RWPE1 (cell line): ENCODE data around the gene ADAM12.

Experiments
- CTCF ChIA-PET: fragments of 350-600 bp; sonication (Branson Sonifier 250); formaldehyde crosslinking; extraction: SDS; loops from one replicate; lab custom pipeline; 2021; lab: Yijun Ruan, JAX
- POLR2A ChIA-PET: fragments of 400-600 bp; formaldehyde crosslinking; extraction: SDS; loops from one replicate; lab custom pipeline; 2020; ENCODE audit warnings: antibody characterized with exemption; ENCODE audit not compliant: low non-redundant PET; lab: Yijun Ruan, JAX
- DNase-seq: peaks from one replicate; pipeline ENCODE4 v3.0.0; 2012; ENCODE audit warnings: low spot score
- H3K27ac ChIP-seq: fragments of 450-650 bp; 2 replicates; pipeline ENCODE4 v1.5.1; 2017
- CTCF ChIP-seq: fragments of 450-650 bp; conservative IDR thresholded peaks from 2 replicates; pipeline ENCODE4 v1.5.1; 2017; ENCODE audit warnings: low read depth, mild to moderate bottlenecking

The ADAM12 gene

GRCh38 chr10:126083009-126083408 is 305.3 kb downstream of the ADAM12 start:
- TF ChIP-seq CTCF, result no peak
- POLR2A ChIA-PET, result no interaction called here
- CTCF ChIA-PET, result interaction anchor here (1.3 kb wide), 1 partner anchor 17 kb away, joined by 3 read pairs; no protein-coding TSS in a partner anchor
- H3K27ac ChIP-seq, result no peak overlapping the region
- DNase-seq, result no peak

GRCh38 chr10:126081841-126082466 is 306.3 kb downstream of the ADAM12 start:
- TF ChIP-seq CTCF, result no peak
- POLR2A ChIA-PET, result interaction anchor here (0.6 kb wide), 1 partner anchor 256 kb away, joined by 4 read pairs; no protein-coding TSS in a partner anchor
- H3K27ac ChIP-seq, result no peak overlapping the region
- CTCF ChIA-PET, result interaction anchor here (0.6 to 1.3 kb wide), 2 partner anchors 18 to 42 kb away, joined by 3 read pairs; no protein-coding TSS in a partner anchor
- no peak for DNase-seq

- ChIA-PET POLR2A (interaction anchor here (0.6 kb wide), 1 partner anchor 257 kb away, joined by 4 read pairs; no protein-coding TSS in a partner anchor), CTCF (interaction anchor here (0.6 kb wide), 2 partner anchors 71 to 339 kb away, joined by 4 read pairs; no protein-coding TSS in a partner anchor)
- no peak for DNase-seq
- TF ChIP-seq CTCF, result no peak
- H3K27ac ChIP-seq, result no peak overlapping the region
Measured at GRCh38 chr10:126080879-126081411, 307.3 kb downstream of the ADAM12 start.

GRCh38 chr10:126080291-126080825 is 307.9 kb downstream of the ADAM12 start:
- CTCF ChIA-PET, result interaction anchor here (0.6 kb wide), 1 partner anchor 457 kb away, joined by 3 read pairs; no protein-coding TSS in a partner anchor
- H3K27ac ChIP-seq, result no peak overlapping the region

GRCh38 chr10:126075009-126075408 is 313.3 kb downstream of the ADAM12 start:
- no peak for TF ChIP-seq CTCF
- ChIA-PET POLR2A (no interaction called here), CTCF (no interaction called here)
- peak; percentile 77 for DNase-seq
- H3K27ac ChIP-seq, result no peak overlapping the region

More at GRCh38 chr10:126080291-126080825, 307.9 kb downstream of the ADAM12 start:
- POLR2A ChIA-PET, result no interaction called here
- TF ChIP-seq CTCF, result no peak
- DNase-seq, result no peak

GRCh38 chr10:126074291-126074690 is 314.0 kb downstream of the ADAM12 start:
- H3K27ac ChIP-seq, result no peak overlapping the region
- DNase-seq, result no peak
- CTCF ChIA-PET, result no interaction called here
- TF ChIP-seq CTCF, result no peak
- POLR2A ChIA-PET, result no interaction called here
